Ectodermal cell (in vitro differentiated cells): ENCODE data around the gene LCE3C. TPM values are rescaled to one million over a fixed set of nuclear protein-coding genes. Genes with fewer than 3 reads are reported as not detected.
"Not testable (repeated sequence)": the region's sequence is repeated elsewhere in the genome, so short reads cannot be mapped to it uniquely, and the experiment has no call there.

Source experiments
- H3K27ac ChIP-seq: 2 replicates; pipeline ENCODE4 v1.7.0; 2013; ENCODE audit warnings: mild to moderate bottlenecking, low read depth, low read length; ENCODE audit not compliant: insufficient read depth, poor library complexity, severe bottlenecking
- H3K27me3 ChIP-seq: 2 replicates; pipeline ENCODE4 v1.7.0; 2013; ENCODE audit warnings: mild to moderate bottlenecking, low read length; ENCODE audit not compliant: insufficient read depth, control insufficient read depth, poor library complexity, severe bottlenecking
- H3K36me3 ChIP-seq: one replicate; pipeline ENCODE4 v1.7.0; 2013; ENCODE audit warnings: low read length; ENCODE audit not compliant: control insufficient read depth, insufficient read depth
- H3K4me1 ChIP-seq: one replicate; pipeline ENCODE4 v1.7.0; 2013; ENCODE audit warnings: low read length; ENCODE audit not compliant: control insufficient read depth, insufficient read depth
- H3K4me3 ChIP-seq: 2 replicates; pipeline ENCODE4 v1.7.0; 2013; ENCODE audit warnings: low read depth, low read length, control low read depth; ENCODE audit not compliant: insufficient read depth
- H3K9me3 ChIP-seq: 2 replicates; pipeline ENCODE4 v1.7.0; 2013; ENCODE audit warnings: mild to moderate bottlenecking, low read length, moderate library complexity; ENCODE audit not compliant: control insufficient read depth
- WGBS, 2 experiments: methylation state at CpG; one replicate each; pipeline ENCODE4 v1.1.7; 2013; ENCODE audit warnings: missing lambda C conversion rate in 2 of 2; 5-methylcytosine and 5-hydroxymethylcytosine counted together
- polyA plus RNA-seq, 4 experiments: library from polyadenylated mRNA; stranded (reverse); fragments of 50-300 nt; gene quantifications; one replicate each; pipeline ENCODE4 v1.2.3, GENCODE V29; 2013

The LCE3C gene, protein sequence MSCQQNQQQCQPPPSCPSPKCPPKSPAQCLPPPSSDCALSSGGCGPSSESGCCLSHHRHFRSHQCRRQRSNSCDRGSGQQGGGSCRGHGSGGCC
- not detected for polyA plus RNA-seq (2013, experiment 1 of 4)
- polyA plus RNA-seq (2013, experiment 2 of 4), result not detected
- polyA plus RNA-seq (2013, experiment 3 of 4), result not detected
- not detected for polyA plus RNA-seq (2013, experiment 4 of 4)

DNA sequence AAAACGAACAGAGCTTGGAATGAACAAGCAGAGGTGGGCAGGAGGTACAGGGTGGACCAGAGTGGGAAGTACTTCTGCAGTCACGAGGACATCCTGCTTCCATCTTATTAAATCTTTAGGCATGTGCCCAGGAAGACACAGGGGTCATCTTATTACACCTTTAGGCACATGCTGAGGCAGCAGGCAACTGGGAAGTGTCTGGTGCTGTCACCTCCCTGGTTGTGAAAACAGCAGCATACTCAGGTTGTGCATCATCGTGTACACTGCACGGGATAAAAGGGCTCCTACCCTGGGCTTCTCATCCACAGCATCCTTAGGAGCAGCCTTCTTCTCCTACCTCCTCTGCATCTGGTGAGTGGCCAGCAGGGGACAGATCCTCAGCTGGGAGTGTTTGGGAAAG, at the start of gene LCE3C:
TSS of gene LCE3C (plus strand) at position 301 of the 400 bp plus-strand sequence. CDS start 498 bp downstream, outside the sequence.
- H3K4me1 ChIP-seq, result no peaks in the 10 kb centered on the region
- H3K27ac ChIP-seq, result no peak within 1 kb of the TSS
- H3K9me3 ChIP-seq, result no peaks in the 10 kb centered on the region
- H3K4me3 ChIP-seq, result no peak within 1 kb of the TSS
- H3K36me3 ChIP-seq, result no peaks in the 10 kb centered on the region
- no CpG with 5 or more reads among the region's 4 CpGs for WGBS, 2 experiments
- no peaks in the 10 kb centered on the region for H3K27me3 ChIP-seq

GRCh38 chr1:152565115-152565514, 34.9 kb upstream of the LCE3C start:
- H3K36me3 ChIP-seq, result no peaks in the 10 kb centered on the region
- H3K9me3 ChIP-seq, result peaks cover 10% of the 10 kb centered on the region
- no peak overlapping the region for H3K4me3 ChIP-seq
- WGBS, 2 experiments, result 56 to 65% methylated on average over 2 of the region's 2 CpGs
- H3K27ac ChIP-seq, result no peak overlapping the region
- H3K4me1 ChIP-seq, result no peaks in the 10 kb centered on the region
- no peaks in the 10 kb centered on the region for H3K27me3 ChIP-seq

DNA sequence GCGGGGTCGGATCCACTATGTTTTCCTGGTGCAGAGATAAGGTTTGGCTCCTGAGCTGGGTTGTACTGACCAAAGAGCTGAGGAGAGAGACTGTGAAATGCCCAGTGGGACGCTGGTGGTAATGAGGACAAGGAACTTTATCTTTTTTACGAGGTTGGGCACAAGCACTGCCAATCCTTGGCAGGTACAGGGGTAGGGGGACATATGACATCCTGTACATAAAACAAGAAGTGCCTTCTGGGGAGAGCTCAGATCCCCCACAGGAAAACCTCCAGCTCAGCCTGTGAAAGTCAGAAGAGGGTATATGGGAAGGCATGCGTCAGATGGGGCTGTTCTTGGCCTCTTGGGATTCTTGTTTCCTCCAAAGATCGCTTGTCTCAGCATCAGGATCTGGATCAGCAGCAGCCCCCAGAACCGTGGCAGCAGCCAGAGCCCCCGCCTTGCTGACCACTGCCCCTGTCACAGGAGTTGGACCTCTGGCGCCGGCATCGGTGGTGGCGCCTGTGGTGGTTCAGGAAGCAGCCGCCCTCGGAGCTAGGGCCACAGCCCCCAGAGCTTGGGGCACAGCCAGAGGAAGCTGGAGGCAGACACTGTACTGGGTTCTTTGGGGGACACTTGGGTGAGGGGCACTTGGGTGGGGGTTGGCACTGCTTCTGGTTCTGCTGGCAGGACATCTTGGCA, 34.4 kb upstream of the LCE3C start:
- no peaks in the 10 kb centered on the region for H3K4me1 ChIP-seq
- no peak overlapping the region for H3K27ac ChIP-seq
- H3K36me3 ChIP-seq, result no peaks in the 10 kb centered on the region
- H3K4me3 ChIP-seq, result no peak overlapping the region
- peaks cover 11% of the 10 kb centered on the region for H3K9me3 ChIP-seq
- WGBS, 2 experiments, result 74 to 75% methylated on average over 14 of the region's 14 CpGs
- H3K27me3 ChIP-seq, result no peaks in the 10 kb centered on the region

DNA sequence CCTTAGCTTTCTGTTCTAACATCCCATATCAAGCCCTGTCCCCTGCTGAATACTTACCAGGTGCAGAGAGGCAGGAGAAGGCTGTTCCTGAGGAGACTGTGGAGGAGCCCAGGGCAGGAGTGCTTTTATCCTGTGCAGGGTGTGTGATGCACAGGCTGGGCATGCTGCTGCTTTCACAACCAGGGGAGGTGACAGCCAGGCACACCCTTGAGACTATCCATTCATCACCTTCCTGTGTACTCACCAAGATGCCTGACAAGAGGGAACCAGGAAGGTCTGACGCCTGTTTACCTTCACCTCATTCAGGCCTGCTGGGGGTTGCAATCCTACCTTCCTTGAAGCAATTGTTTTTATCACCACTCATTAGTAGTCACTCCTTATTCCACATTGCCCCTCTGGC, 33.4 kb upstream of the LCE3C start, which contains the start of gene LCE3E:
TSS of gene LCE3E (minus strand) at position 100 of the 400 bp plus-strand sequence. CDS start 572 bp downstream, outside the sequence.
- whole genome bisulfite sequencing, 2 experiments, result 70 to 85% methylated on average over 1 of the region's 1 CpG
- H3K4me3 ChIP-seq, result no peak within 1 kb of the TSS
- H3K27ac ChIP-seq, result no peak within 1 kb of the TSS
- H3K36me3 ChIP-seq, result no peaks in the 10 kb centered on the region
- H3K9me3 ChIP-seq, result peaks cover 13% of the 10 kb centered on the region
- no peaks in the 10 kb centered on the region for H3K27me3 ChIP-seq
- no peaks in the 10 kb centered on the region for H3K4me1 ChIP-seq

- no peaks in the 10 kb centered on the region for H3K36me3 ChIP-seq
- no peaks in the 10 kb centered on the region for H3K27me3 ChIP-seq
- 85 to 89% methylated on average over 2 of the region's 2 CpGs for WGBS, 2 experiments
- no peaks in the 10 kb centered on the region for H3K4me1 ChIP-seq
- no peak overlapping the region for H3K27ac ChIP-seq
- H3K4me3 ChIP-seq, result no peak overlapping the region
- H3K9me3 ChIP-seq, result peaks cover 8% of the 10 kb centered on the region
These were observed 22.9 kb upstream of the LCE3C start for GRCh38 chr1:152577168-152577567.

- WGBS, 2 experiments, result 68 to 82% methylated on average over 7 to 9 of the region's 9 CpGs
- H3K4me3 ChIP-seq, H3K27ac ChIP-seq, H3K4me1 ChIP-seq, H3K27me3 ChIP-seq, H3K36me3 ChIP-seq, H3K9me3 ChIP-seq: not testable (repeated sequence)
These were observed 20.5 kb upstream of the LCE3C start for GRCh38 chr1:152579526-152579925.

- no peak within 1 kb of the TSS for H3K4me3 ChIP-seq
- H3K27me3 ChIP-seq, result no peaks in the 10 kb centered on the region
- 65 to 74% methylated on average over 3 to 4 of the region's 4 CpGs for WGBS, 2 experiments
- H3K4me1 ChIP-seq, result no peaks in the 10 kb centered on the region
- H3K9me3 ChIP-seq, result peaks cover 3% of the 10 kb centered on the region
- H3K27ac ChIP-seq, result no peak within 1 kb of the TSS
- no peaks in the 10 kb centered on the region for H3K36me3 ChIP-seq
These were observed 19.6 kb upstream of the LCE3C start, which contains the start of gene LCE3D for GRCh38 chr1:152580433-152580832. Gene LCE3D (minus strand): TSS chr1:152580516. CDS start chr1:152579936, 580 bp downstream.

DNA sequence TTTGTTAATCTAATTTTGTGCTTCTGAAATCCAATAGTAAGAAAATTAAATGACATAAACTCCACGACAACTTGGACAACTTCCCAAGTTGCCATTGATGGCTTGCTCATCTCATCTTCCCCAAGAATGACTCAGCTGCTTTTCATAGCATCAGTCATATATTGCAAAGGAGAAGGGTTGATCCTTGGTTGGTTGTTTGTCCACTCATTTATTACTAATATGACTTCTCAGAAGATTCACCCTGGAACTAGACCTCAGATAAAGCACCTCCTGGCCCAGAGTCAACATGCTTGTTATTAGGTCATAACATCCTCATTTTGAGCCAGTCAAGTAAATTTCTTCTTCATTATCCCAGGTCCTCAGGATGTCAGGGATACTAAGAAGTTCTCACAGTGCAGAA, 17.4 kb upstream of the LCE3C start:
- Histone ChIP-seq H3K27ac (no peak overlapping the region), H3K4me3 (no peak overlapping the region), H3K36me3 (no peaks in the 10 kb centered on the region), H3K4me1 (no peaks in the 10 kb centered on the region), H3K9me3 (no peaks in the 10 kb centered on the region), H3K27me3 (no peaks in the 10 kb centered on the region)
- 56% methylated on average over 1 of the region's 1 CpG; no CpG with 5 or more reads in 1 of the 2 experiments for WGBS, 2 experiments

- WGBS, 2 experiments, result no CpG with 5 or more reads among the region's 1 CpG
- Histone ChIP-seq H3K27ac (no peak overlapping the region), H3K4me3 (no peak overlapping the region), H3K36me3 (no peaks in the 10 kb centered on the region), H3K27me3 (no peaks in the 10 kb centered on the region), H3K9me3 (no peaks in the 10 kb centered on the region), H3K4me1 (no peaks in the 10 kb centered on the region)
These were observed 14.4 kb upstream of the LCE3C start for GRCh38 chr1:152585586-152585985.

GRCh38 chr1:152596986-152597385, 3.0 kb upstream of the LCE3C start:
- Histone ChIP-seq H3K36me3 (no peaks in the 10 kb centered on the region), H3K4me1 (no peaks in the 10 kb centered on the region), H3K27ac (no peak overlapping the region), H3K4me3 (no peak overlapping the region), H3K27me3 (no peaks in the 10 kb centered on the region), H3K9me3 (no peaks in the 10 kb centered on the region)
- no CpG with 5 or more reads among the region's 2 CpGs for WGBS, 2 experiments
